DMS114 treated with DMSO at 0.1 percent for 48 hours (cell line): ENCODE measurements around the gene BGN.

ENCODE experiments used
- DNase-seq: peaks from one replicate; lab custom pipeline; 2025; ENCODE audit not compliant: unreplicated experiment; lab: John Stamatoyannopoulos, UW

Gene BGN

GRCh38 chrX:153482376-153483015, 12.3 kb upstream of the BGN start:
- DNase-seq = no peak

- no peak for DNase-seq
These were observed 9.2 kb upstream of the BGN start for GRCh38 chrX:153485396-153486080.

- DNase-seq = no peak
These were observed 8.6 kb upstream of the BGN start for GRCh38 chrX:153486171-153486570.

- no peak for DNase-seq
These were observed 7.1 kb upstream of the BGN start for GRCh38 chrX:153487590-153488071.

GRCh38 chrX:153488231-153488914, 6.4 kb upstream of the BGN start:
- no peak for DNase-seq

- DNase-seq = no peak
These were observed 4.4 kb upstream of the BGN start for GRCh38 chrX:153490217-153490930.

GRCh38 chrX:153491351-153491914, 3.3 kb upstream of the BGN start:
- DNase-seq = no peak

- no peak for DNase-seq
These were observed 2.9 kb upstream of the BGN start for GRCh38 chrX:153491918-153492317.

GRCh38 chrX:153492543-153492942, 2.2 kb upstream of the BGN start:
- no peak for DNase-seq

GRCh38 chrX:153493085-153493484, 1.7 kb upstream of the BGN start:
- no peak for DNase-seq

GRCh38 chrX:153494061-153494460, 719 bp upstream of the BGN start:
- DNase-seq = no peak

- DNase-seq = no peak
These were observed 577 bp downstream of the BGN start for GRCh38 chrX:153495362-153495751.

- no peak for DNase-seq
These were observed 1.3 kb downstream of the BGN start for GRCh38 chrX:153495903-153496589.

- DNase-seq = no peak
These were observed 1.8 kb downstream of the BGN start for GRCh38 chrX:153496590-153496959.

- DNase-seq = no peak
These were observed 3.7 kb downstream of the BGN start for GRCh38 chrX:153498453-153498852.

GRCh38 chrX:153499341-153499740, 4.6 kb downstream of the BGN start:
- DNase-seq = no peak

GRCh38 chrX:153499876-153500275, 5.1 kb downstream of the BGN start:
- DNase-seq = no peak

GRCh38 chrX:153500676-153501280, 6.0 kb downstream of the BGN start:
- DNase-seq = no peak

GRCh38 chrX:153501530-153501929, 6.8 kb downstream of the BGN start:
- no peak for DNase-seq

GRCh38 chrX:153502131-153502530, 7.4 kb downstream of the BGN start:
- DNase-seq = no peak
